NCI-H2227 (cell line): ENCODE results near the gene URAD.
"Not testable (repeated sequence)": the region's sequence is repeated elsewhere in the genome, so short reads cannot be mapped to it uniquely, and the experiment has no call there.

Experiments
- DNase-seq: peaks from one replicate; lab custom pipeline; 2025; ENCODE audit not compliant: unreplicated experiment; lab: John Stamatoyannopoulos, UW

URAD gene

DNA sequence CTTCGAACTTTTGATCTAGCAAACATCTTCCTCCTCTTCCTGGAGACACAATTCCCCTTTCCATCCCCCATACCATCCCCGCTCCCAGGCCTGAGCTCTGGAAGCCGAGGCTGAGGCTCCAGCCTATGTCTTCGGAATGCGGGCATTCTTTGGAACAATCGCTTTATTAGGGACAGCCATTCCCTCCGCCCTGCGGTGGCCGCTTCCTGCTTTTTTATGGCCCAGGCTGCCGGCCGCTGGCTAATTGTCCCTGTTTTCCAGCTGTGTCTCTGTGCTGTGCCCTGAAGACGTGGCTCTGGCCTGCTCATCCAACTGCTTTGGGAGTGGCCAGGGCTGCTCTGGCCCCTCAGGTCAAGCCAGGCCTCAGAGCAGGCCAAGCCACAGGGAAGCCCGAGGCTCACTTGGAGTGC lies 17.3 kb downstream of the URAD start:
- no peak for DNase-seq

DNA sequence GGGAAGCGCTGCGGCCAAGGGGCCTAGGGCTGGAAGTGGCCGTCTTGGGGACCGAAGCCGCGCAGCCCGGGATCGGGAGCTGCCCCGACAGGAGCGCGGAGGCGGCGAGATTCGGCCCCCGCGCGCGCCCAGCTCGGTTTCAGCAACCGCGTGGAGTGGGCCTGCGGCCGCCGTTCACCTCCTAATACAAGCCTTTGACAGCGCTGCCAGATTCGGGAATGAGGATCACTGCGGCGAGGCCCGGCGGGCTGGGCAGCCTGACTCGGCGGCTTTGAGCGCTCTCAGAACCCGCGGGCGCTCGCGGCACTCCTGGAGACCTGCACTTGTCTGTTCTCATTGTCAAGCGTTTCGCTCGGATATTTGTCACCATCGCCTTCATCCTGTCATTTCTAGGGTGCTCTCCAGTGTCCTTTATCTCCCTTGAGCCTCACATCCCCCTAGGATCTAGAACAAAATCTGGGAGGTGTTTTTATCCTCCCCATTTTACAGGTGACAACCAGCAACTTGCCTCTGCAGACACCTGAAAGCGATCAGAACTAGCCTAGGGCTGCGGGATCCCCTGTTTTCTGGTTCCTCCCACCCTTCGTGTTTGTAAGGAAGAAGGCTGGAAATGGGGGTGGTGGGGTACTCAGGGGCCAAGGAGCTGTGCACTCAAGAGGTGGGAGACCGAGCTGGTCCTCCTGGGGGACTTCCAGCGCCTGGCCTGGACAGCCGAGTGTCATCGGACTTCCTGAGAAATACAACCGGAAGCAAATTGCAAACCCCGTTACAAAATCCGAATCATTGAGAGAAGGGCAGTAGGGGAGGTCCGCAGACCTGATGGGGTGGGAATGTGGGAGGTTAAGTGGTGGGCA lies 17.9 kb downstream of the URAD start:
- DNase-seq: no peak

DNA sequence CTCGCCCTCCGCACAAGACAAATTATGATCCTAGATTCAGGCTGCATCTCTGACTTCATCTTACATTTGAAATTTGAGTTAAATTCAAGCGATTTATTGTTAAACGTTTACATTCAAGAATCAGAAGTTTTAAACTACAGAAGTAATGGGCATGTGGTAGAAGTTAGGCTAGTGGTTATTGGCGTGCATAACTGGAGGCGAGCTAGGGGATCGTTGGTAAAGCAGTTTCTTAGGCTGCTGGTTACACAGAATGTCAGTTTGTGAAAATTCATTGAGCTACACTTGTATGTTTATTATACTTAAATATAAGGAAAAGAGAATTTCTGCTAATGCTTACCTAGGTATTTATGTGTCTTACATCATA lies 18.6 kb downstream of the URAD start:
- DNase-seq: no peak

DNA sequence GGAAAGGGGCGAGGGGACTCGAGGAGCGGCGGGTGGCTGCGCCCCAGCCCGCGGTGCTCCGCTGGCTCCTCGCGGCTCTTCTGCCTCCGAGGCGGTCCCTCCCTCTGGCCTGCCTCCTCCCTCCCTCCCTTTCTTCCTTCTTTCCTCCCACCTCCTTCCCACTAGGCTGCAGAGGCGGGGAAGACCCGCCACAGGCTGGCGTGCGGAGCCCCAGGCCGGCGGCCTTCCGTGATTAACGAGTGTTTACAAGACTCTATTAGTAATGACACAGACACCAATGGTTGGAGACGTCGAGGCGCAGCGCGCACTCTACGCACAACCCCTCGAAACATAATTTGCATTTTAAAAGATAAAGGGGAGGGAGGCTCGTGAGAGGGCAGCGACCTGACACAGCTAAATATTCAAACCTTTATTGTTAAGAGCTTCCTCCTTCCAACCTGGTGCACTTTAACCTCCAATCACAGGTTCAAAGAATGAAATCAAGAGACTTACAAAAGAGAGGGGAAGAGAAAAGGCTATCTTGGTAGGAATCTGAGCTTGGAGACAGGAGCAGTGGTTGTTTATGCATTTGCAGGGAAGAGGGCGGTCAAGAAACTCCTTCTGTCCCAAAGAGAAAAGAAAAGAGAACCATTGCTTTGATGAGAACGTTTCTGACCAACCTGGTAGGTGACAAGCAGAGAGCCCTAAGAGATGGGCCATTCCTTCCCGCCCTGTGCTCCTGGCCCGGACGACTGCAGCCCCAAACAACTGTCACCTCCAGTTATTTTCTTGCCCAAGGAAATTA lies 19.2 kb downstream of the URAD start, which contains the start of gene CDX2:
CDX2 (minus strand) TSS at position 234 of the 784 bp plus-strand sequence. CDS start 309 bp downstream, outside the sequence.
- no peak for DNase-seq

DNA sequence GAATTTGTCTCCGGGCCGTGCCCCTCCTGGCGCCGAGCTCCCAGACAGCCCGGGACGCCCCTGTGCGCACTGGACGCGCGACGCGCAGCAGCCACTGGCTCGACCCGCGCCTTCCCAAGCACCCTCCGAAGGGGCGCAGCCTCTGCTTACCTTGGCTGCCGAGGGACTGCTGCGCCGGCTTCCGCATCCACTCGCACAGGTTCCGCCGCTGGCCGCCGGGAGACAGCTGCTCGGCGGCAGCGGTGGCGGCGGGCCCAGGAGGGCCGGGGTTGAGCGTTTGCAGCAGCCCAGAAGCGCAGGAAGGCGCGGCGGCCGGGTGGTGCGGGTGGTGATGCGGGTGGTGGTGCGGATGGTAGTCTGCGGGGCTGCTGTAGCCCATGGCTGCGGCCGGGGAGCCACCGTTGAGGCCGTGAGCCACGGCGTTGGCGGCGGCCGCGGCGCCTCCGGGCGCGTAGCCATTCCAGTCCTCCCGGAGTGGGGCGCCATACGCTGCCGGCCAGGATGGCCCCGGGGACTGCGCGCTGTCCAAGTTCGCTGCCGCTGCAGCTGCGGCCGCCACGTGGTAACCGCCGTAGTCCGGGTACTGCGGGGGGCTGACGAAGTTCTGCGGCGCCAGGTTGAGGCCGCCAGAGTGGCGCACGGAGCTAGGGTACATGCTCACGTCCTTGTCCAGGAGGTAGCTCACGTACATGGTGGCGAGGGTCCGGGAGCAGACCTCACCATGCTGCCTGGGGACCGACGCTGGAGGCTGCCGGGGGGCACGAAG lies 20.0 kb downstream of the URAD start:
- DNase-seq: no peak

DNA sequence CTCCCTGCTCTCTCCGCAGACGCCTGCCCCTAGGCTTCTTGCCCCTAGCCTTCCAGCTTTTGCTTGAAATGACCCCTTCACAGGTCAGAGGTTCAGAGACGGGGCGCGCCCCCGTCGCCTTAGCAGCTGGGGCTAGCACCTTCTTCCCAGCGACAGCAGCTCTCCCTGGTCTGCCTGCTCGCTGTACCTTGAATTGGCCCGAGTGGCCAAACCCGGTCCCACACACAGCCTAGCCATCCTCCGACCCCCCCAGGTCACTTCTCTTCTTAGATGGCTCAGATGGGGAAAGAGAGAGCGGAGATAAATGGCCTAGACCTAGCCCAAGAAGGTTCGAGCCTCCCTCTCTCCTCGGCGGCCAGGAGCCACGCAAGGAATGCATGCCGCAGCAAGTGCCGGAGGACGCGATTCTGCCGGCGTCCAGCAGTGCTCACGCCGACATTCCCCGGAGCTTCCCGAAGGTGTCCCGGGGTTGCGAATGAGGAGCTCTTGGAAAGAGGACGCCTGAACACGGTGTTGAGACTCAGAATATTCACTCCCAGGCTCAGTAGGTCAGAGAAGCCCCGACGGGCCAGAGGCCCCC lies 20.7 kb downstream of the URAD start:
- DNase-seq: no peak

DNA sequence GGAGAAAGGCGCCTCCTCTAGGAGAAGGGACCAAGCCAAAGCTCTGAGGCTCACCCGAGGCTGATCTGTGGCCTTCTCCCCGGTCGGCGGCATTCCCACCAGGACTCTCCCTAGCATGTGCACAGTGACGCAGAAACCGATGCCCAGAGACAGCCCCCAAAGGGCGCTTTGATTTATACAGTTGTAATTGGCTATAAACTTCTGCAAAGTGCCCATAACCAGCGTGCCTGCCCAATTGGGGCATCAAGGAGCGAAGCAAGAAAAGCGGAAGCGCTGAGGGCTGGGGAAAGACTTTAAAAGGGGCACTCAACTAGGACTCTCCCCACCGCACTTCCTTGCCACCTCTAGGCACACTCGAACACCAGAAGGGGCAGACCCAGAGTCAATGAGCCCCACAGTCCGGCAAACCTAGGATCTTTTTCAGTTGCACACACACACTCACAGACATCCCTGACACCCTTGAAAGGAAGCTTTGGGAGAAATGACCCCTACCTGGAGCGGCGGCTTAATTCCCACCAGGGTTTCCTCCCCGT lies 21.2 kb downstream of the URAD start:
- no peak for DNase-seq

DNA sequence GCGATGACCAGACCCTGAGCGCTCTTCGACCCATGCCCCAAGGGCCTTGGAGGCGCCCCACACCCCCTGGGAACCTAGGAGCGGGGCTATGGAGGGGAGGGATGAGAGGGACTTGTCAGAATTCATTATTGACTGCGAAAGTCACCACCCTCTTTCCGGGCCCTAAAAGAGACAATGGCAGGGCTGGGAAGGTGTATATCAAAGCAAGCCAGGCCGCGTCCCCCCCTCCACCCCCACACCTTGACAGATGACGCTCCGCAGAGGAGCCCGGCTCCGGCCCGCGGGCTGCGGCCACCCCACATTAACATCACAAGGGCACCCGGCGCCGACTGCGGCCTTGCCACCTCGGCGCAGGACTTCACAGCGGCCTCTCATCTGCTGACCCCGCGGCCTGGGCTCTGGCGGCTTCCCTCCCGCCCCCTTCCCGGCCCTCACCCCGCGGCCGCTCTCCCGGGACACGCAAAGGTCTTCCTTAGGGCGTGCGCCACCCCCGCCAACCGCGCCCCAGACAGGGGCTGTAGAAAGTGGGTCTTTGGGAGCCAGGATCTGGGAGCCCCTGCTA lies 21.8 kb downstream of the URAD start:
- DNase-seq: no peak

DNA sequence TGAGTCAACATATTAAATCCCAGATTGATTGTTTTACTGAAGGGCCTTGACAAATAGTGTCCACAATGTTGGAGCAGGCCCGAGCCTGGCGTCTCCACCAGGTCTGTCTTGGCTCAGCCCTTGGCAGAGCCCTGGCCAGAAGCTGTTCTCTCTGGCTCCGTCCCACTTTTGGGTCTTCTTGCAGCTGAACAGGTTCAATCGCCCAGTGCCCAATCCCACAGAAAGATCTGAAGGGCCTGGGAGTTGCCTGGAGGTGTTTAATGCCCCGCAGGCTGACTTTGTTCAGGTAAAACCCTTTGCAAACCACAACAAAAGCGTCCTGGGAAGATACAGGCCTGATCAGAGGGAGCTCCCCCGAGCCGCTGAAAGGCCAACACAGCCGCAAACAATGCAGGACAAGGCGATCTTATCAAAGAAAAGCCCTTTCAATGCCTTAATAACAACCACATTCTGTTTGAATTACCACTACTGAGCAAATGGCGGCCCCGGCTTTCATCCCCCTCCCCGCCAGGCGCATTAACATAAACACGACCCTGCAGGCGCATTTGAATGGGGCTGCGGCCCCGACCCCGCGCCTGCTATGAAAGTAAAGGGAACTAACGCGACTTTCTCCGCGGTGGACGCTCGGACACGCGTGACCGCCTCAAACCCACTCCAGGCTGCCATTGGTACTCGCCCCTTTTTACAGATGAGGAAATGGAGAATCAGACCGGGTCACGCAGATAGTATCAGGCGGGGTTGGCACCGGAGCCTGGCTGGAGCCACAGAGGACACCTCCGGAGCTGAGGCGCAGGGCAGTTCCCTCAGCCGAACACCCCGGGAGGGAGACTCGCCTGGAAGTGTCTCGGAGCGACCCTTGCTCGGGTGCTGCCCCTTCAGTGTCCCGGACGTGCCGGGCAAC lies 22.5 kb downstream of the URAD start:
- DNase-seq: no peak

DNA sequence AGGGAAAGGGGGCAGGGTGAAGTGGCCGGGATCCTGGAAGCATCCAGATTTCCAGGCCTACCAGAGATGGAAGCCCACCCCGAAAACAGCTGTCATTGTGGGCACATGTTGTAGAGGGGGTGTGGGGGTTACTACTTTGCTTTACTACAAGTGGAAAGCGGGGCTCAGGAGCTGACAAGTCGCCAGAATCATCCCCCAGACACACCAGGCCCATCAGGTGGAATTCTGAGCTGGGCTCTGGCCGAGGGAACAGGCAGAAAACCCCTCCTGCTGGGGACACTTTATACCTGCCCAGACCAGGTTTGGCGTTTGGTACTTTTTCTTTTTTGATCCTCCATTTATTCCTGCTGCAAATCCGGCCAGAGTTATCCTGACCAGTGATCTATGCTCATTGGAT lies 23.2 kb downstream of the URAD start:
- DNase-seq: no peak

DNA sequence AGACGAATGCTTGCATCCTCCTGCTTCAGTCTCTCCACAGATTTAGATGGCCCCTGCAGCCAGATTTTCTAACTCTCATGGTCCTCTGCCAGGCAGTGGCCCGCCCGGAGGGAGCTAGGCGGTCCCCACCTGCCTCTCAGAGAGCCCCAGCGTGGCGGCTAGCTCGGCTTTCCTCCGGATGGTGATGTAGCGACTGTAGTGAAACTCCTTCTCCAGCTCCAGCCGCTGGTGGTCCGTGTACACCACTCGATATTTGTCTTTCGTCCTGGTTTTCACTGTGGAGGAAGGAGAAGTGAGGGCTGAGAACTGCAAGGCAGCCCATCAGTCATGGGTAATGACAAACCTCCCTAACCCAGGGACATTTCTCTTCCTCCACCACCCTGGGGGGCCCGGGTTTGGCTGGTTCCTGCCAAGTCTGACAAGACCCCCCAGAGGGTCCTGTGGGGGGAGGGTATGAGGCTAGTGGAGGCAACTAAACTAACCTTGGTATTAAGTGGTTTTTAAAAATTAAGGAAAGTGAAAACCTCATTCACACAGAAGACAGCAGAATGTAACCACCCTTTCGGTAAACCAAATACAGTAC lies 23.7 kb downstream of the URAD start:
- no peak for DNase-seq

DNA sequence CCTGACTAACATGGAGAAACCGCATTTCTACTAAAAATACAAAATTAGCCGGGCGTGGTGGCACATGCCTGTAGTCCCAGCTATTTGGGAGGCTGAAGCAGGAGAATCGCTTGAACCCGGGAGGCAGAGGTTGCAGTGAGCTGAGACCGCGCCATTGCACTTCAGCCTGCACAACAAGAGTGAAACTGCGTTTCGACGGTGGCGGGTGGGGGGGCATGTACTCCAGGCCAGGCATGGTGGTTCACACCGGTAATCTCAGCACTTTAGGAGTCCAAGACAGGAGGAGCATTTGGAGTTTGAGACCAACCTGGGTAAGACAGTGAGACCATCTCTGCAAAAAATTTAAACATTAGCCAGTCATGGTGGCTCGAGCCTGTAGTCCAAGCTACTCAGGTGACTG lies 24.3 kb downstream of the URAD start:
- not testable (repeated sequence) for DNase-seq

DNA sequence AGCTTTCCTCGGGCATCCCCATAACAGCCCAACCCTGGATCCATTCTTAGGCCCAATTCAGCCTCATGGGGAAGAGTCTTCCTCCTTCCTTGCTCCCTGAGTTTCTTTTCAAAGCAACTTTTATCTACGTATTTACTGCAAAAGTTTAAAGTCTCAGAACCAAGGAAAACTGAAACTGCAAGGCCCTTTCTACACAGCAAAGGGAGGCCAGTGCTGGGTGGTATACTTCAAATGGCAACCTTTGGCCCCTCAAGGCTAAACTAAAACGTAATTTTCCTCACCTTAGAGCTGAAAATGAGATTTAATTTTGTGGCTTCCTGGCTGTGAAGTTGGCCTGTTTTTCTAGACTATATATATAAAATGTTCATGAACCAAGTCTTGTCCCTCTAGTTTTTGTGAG lies 25.0 kb downstream of the URAD start:
- DNase-seq: no peak

DNA sequence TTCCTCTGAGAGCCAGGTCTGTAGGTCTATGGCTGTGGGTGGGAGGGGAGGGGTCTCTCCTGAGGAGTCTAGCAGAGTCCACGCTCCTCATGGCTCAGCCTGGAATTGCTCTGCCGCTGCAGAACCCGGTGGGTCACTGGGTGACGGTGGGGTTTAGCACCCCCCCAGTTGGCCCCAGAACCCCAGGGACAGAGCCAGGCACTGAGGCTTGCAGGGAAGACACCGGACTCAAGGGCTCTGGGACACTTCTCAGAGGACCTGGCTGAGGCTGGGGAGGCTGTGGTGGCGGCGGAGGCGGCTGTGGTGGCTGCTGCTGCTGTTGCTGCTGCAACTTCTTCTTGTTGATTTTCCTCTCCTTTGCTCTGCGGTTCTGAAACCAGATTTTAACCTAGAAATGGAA lies 25.5 kb downstream of the URAD start:
- DNase-seq: no peak

DNA sequence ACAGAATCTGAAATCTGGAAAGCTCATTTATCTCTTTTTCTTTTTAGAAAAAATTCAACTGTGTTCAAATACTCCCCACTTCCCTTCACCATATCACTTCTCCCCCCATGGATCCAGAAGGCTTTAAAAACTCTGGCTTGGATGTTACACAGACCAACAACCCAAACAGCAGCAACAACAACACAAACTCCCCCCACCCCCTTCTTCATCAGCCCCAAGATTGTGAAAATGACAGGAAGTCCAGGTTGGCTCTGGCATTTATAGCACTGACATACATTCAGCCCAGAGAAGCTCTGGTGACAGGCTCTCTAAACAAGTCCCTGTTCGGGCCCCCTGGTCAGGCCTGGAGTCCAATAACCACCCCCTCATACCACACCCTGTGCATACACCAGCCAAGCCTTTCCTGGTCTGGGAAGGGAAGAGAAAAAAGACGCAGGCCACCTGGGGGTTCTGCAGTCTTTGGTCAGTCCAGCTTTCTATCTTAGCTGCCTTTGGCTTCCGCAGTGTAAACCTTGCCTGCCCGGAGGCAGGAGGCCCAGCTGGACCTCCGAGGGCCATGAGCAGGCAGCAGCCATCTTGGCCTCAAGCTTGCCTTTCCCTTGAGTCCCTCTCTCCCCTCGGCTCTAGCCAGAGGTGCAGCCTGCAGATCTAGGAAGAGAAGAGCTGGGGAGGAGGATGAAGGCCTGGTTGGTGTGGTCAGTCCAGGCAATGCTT lies 26.2 kb downstream of the URAD start:
- DNase-seq: no peak

DNA sequence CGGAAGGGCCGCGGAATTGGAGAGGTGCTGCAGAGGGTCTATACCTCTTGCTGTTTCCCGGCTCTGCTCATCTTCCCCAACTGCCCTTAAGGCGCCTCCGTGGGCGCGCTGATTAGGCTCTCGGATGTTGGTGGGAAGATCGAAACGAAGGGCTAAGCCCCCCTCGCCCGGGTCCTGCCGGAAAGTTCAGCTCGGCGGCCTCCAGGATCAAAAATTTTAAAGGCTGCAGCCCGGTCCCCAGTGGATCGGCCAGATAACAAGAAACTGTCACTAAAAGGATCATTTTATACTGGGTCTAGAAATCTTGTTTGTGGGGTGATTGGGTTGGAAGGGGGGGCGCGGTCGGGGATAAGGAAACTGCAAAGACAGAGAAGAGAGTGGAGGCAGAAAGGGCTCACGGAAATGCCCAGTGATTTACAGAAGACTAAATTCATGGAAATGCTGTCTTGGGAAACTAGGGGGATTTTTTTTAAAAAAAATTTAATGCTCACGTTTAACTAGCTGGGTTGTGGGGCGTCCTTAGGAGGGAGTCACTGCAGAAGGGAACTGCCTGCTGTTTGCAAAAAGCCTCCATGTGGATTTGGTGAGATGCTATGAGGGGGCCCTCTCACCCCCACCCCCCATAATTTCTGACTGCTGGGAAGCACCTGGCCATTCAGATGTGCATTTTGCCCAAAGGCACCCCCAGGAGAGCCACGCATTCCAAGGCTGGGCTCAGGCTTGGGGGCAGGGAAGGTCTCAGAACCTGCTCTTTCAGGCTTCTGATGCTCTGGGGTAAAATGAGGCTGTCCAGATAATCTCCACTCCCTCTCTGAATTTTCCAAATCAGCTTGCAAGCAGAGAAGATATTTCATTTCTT lies 27.0 kb downstream of the URAD start:
- no peak for DNase-seq

DNA sequence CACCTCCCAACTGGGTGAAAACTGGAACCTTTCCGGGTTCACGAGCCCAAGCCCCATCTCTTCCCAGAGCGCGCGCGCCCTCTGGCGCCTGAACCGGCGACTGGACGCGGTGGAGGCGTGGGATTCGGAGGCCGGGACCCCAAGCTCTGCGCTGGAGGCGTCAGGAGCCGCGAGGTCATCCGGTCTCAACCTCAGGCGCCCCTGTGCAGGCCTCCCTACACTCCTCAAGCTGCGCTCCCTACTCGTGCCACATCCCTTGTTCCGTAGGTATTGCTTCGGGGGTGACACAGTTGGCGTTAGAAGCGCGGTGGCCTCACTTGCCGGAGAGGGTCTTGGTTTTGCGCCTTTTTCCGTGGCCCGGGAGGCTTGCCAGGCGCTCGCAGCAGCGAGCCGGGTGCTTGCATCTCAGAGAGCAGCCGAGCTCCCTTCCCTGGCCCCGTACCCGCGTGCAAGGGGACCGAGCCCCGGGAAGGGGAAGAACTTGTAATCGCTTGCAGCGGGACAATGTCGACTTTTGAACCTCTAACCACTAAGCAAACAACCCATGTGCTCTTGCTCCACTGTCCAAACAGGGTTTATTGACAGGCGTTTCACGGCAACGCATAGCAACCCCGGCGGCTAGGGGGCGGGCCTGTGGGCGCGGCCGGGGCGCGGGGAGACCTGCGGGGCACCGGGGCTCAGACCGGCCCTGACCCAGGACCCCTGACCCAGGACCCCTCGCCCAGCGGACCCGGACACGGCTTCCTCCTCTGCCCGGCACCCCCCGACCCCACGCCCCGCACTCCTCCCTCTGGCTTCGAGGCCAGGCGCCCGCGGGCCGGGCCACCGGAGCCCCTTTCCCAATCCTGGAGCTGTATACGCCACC lies 27.9 kb downstream of the URAD start:
- DNase-seq: no peak
